ENCODE data around the gene CD164L2.
A peak's percentile ranks its signal among the peaks of the same experiment; 100 is the strongest.

CD164L2 gene

DNA sequence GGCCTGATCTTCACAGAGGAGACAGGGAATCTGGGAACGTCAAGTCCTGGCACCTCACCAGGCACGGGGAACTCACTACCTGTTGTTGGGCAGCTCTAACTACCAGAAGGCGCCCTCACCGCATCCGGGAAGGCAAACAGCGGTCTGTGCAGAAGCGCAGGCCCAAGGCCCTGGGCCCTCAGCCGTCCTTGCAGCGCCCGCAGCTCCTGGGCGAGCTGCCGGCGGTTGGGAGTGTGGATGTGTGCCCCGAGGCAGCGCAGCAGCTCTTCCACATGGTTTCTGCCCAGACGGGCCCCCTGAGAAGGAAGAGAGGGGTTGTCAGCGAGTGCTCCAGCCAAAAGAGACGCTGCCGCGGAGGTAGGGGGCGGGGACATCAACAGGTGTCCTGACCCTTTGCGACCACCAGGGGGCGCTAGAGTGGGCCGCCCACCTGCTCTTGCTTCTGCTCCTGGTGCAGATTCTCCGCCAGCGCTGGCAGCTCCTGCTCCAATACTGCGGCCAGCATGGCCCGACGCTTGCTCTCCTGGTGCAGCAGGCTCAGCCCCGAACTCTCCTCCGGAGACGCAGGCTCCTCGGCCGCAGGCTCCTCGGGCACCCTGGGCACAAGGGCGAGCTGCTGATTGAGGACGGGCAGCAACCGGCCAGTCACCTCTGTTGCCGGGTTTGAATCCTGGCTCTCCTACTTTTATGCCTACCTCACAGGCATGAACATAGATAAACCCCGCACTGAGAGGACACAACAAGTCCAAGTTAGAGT lies 25.7 kb downstream of the CD164L2 start (continued):
- TF ChIP-seq ZNF792 (tag by site-specific recombination; IDR thresholded peaks at IDR 0.05) = no peak
- 0 out of 2 replicates have a peak, but pooled peaks have one; percentile 57 for TF ChIP-seq ZNF660 (tag by site-specific recombination; IDR thresholded peaks at IDR 0.05)
- TF ChIP-seq ZNF544 (tag by site-specific recombination; IDR thresholded peaks at IDR 0.05) = no peak
- TF ChIP-seq, protein P1, sequence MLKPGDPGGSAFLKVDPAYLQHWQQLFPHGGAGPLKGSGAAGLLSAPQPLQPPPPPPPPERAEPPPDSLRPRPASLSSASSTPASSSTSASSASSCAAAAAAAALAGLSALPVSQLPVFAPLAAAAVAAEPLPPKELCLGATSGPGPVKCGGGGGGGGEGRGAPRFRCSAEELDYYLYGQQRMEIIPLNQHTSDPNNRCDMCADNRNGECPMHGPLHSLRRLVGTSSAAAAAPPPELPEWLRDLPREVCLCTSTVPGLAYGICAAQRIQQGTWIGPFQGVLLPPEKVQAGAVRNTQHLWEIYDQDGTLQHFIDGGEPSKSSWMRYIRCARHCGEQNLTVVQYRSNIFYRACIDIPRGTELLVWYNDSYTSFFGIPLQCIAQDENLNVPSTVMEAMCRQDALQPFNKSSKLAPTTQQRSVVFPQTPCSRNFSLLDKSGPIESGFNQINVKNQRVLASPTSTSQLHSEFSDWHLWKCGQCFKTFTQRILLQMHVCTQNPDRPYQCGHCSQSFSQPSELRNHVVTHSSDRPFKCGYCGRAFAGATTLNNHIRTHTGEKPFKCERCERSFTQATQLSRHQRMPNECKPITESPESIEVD (tag by site-specific recombination; IDR thresholded peaks at IDR 0.05) = no peak
- TF ChIP-seq, protein P2, sequence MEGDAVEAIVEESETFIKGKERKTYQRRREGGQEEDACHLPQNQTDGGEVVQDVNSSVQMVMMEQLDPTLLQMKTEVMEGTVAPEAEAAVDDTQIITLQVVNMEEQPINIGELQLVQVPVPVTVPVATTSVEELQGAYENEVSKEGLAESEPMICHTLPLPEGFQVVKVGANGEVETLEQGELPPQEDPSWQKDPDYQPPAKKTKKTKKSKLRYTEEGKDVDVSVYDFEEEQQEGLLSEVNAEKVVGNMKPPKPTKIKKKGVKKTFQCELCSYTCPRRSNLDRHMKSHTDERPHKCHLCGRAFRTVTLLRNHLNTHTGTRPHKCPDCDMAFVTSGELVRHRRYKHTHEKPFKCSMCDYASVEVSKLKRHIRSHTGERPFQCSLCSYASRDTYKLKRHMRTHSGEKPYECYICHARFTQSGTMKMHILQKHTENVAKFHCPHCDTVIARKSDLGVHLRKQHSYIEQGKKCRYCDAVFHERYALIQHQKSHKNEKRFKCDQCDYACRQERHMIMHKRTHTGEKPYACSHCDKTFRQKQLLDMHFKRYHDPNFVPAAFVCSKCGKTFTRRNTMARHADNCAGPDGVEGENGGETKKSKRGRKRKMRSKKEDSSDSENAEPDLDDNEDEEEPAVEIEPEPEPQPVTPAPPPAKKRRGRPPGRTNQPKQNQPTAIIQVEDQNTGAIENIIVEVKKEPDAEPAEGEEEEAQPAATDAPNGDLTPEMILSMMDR (tag by site-specific recombination; IDR thresholded peaks at IDR 0.05) = peak; percentile 94
- no peak for TF ChIP-seq ZNF677 (tag by site-specific recombination; IDR thresholded peaks at IDR 0.05)
- no peak for TF ChIP-seq WT1 (tag by site-specific recombination; IDR thresholded peaks at IDR 0.05)
- TF ChIP-seq KLF7 (tag by site-specific recombination; IDR thresholded peaks at IDR 0.05; ENCODE audit: borderline replicate concordance) = no peak; the same call in 1 of the 2 replicates
- no peak for TF ChIP-seq ZNF311 (tag by site-specific recombination; IDR thresholded peaks at IDR 0.05; ENCODE audit: borderline replicate concordance)
- no peak for TF ChIP-seq ZNF302 (tag by site-specific recombination; IDR thresholded peaks at IDR 0.05; ENCODE audit: low read depth)
- no peak for TF ChIP-seq ZNF423 (tag by site-specific recombination; IDR thresholded peaks at IDR 0.05)
- TF ChIP-seq, protein P3, sequence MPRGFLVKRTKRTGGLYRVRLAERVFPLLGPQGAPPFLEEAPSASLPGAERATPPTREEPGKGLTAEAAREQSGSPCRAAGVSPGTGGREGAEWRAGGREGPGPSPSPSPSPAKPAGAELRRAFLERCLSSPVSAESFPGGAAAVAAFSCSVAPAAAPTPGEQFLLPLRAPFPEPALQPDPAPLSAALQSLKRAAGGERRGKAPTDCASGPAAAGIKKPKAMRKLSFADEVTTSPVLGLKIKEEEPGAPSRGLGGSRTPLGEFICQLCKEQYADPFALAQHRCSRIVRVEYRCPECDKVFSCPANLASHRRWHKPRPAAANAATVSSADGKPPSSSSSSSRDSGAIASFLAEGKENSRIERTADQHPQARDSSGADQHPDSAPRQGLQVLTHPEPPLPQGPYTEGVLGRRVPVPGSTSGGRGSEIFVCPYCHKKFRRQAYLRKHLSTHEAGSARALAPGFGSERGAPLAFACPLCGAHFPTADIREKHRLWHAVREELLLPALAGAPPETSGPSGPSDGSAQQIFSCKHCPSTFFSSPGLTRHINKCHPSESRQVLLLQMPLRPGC (tag by site-specific recombination; IDR thresholded peaks at IDR 0.05) = no peak
- no peak for TF ChIP-seq ZNF473 (tag by site-specific recombination; IDR thresholded peaks at IDR 0.05)
- TF ChIP-seq ZNF184 (tag by site-specific recombination; IDR thresholded peaks at IDR 0.05) = no peak
- TF ChIP-seq, protein P4, sequence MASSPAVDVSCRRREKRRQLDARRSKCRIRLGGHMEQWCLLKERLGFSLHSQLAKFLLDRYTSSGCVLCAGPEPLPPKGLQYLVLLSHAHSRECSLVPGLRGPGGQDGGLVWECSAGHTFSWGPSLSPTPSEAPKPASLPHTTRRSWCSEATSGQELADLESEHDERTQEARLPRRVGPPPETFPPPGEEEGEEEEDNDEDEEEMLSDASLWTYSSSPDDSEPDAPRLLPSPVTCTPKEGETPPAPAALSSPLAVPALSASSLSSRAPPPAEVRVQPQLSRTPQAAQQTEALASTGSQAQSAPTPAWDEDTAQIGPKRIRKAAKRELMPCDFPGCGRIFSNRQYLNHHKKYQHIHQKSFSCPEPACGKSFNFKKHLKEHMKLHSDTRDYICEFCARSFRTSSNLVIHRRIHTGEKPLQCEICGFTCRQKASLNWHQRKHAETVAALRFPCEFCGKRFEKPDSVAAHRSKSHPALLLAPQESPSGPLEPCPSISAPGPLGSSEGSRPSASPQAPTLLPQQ (tag by site-specific recombination; IDR thresholded peaks at IDR 0.05) = no peak
- TF ChIP-seq, protein P5, sequence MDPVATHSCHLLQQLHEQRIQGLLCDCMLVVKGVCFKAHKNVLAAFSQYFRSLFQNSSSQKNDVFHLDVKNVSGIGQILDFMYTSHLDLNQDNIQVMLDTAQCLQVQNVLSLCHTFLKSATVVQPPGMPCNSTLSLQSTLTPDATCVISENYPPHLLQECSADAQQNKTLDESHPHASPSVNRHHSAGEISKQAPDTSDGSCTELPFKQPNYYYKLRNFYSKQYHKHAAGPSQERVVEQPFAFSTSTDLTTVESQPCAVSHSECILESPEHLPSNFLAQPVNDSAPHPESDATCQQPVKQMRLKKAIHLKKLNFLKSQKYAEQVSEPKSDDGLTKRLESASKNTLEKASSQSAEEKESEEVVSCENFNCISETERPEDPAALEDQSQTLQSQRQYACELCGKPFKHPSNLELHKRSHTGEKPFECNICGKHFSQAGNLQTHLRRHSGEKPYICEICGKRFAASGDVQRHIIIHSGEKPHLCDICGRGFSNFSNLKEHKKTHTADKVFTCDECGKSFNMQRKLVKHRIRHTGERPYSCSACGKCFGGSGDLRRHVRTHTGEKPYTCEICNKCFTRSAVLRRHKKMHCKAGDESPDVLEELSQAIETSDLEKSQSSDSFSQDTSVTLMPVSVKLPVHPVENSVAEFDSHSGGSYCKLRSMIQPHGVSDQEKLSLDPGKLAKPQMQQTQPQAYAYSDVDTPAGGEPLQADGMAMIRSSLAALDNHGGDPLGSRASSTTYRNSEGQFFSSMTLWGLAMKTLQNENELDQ (tag by site-specific recombination; IDR thresholded peaks at IDR 0.05; ENCODE audit: low read depth) = no peak
- no peak for TF ChIP-seq ZBTB21 (tag by site-specific recombination; IDR thresholded peaks at IDR 0.05)
- TF ChIP-seq ZNF529 (tag by site-specific recombination; IDR thresholded peaks at IDR 0.05; ENCODE audit: insufficient replicate concordance) = no peak
- TF ChIP-seq, protein P6, sequence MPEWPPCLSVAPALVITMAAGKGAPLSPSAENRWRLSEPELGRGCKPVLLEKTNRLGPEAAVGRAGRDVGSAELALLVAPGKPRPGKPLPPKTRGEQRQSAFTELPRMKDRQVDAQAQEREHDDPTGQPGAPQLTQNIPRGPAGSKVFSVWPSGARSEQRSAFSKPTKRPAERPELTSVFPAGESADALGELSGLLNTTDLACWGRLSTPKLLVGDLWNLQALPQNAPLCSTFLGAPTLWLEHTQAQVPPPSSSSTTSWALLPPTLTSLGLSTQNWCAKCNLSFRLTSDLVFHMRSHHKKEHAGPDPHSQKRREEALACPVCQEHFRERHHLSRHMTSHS (tag by site-specific recombination; IDR thresholded peaks at IDR 0.05) = no peak
- TF ChIP-seq, protein P7, sequence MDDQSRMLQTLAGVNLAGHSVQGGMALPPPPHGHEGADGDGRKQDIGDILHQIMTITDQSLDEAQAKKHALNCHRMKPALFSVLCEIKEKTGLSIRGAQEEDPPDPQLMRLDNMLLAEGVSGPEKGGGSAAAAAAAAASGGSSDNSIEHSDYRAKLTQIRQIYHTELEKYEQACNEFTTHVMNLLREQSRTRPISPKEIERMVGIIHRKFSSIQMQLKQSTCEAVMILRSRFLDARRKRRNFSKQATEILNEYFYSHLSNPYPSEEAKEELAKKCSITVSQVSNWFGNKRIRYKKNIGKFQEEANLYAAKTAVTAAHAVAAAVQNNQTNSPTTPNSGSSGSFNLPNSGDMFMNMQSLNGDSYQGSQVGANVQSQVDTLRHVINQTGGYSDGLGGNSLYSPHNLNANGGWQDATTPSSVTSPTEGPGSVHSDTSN (CRISPR knock-in tag; IDR thresholded peaks at IDR 0.05) = peak; percentile 67; the same call in 1 of the 2 replicates
- TF ChIP-seq ZNF239 (tag by site-specific recombination; IDR thresholded peaks at IDR 0.05) = no peak
- peak; percentile 50; the same call in 1 of the 2 replicates for TF ChIP-seq KLF8 (tag by site-specific recombination; IDR thresholded peaks at IDR 0.05)
- TF ChIP-seq KLF1 (tag by site-specific recombination; IDR thresholded peaks at IDR 0.05) = no peak
- no peak for TF ChIP-seq SP2 (tag by site-specific recombination; IDR thresholded peaks at IDR 0.05)
- peak; percentile 50; the same call in 1 of the 2 replicates for TF ChIP-seq SP3 (tag by site-specific recombination; IDR thresholded peaks at IDR 0.05)
- TF ChIP-seq ZNF843 (tag by site-specific recombination; IDR thresholded peaks at IDR 0.05) = no peak

Data from HEK293 (cell line).